ENCODE measurements around the gene SMAD9. TPM values are rescaled to one million over a fixed set of nuclear protein-coding genes. Genes with fewer than 3 reads are reported as not detected.

Gene SMAD9
- total and polyA plus RNA-seq, 2 experiments from 2014 or later, result 3.2 to 5.8 TPM

- Histone ChIP-seq H3K4me2 (no peak overlapping the region), H4K20me1 (ENCODE audit: insufficient read depth, poor library complexity, severe bottlenecking) (no peaks in the 10 kb centered on the region), H3K4me3 (no peak overlapping the region), H3K36me3 (replicated peaks; ENCODE audit: insufficient read depth, low read depth) (no peaks in the 10 kb centered on the region), H3K9me3 (ENCODE audit: low read depth) (no peaks in the 10 kb centered on the region), H3K27ac (no peak overlapping the region), H3K9me2 (replicated peaks; ENCODE audit: insufficient read depth) (no peaks in the 10 kb centered on the region), H3K4me1 (ENCODE audit: insufficient read depth) (no peaks in the 10 kb centered on the region), H2AFZ (no peak overlapping the region), H3K79me2 (peaks cover 53% of the 10 kb centered on the region), H3K27me3 (no peaks in the 10 kb centered on the region)
- TF ChIP-seq EZH2 (IDR thresholded peaks at IDR 0.05; ENCODE audit: borderline replicate concordance) (no peak), EZH2phosphoT487 (IDR thresholded peaks at IDR 0.05; ENCODE audit: low read depth, severe bottlenecking, unreplicated experiment) (no peak), CTCF (IDR thresholded peaks at IDR 0.05; ENCODE audit: poor library complexity) (no peak)
- DNase-seq (ENCODE audit: low spot score), result no peak
Measured at GRCh38 chr13:36912369-36912768, 7.7 kb downstream of the SMAD9 start.

DNA sequence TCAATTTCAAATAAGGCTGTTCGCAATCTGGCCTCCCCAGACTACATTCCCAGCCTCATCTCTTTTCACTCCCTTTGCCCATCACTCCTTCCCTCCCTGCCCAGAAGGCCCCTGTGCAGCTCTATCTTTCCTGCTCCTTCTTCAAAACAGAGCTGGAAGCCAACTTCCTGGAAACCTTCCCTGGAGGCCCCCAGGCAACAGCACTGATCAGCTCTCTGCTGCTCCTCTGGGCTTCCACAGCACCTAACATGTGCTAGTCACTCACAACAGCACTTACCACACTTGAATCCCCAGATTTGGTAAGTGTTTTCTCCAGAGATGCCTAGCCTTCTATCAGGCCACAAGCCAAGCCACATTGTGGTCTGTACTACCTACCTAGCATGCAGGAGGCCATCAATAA, 9.5 kb downstream of the SMAD9 start:
- Histone ChIP-seq H3K4me2 (no peak overlapping the region), H3K27me3 (no peaks in the 10 kb centered on the region), H3K36me3 (replicated peaks; ENCODE audit: insufficient read depth, low read depth) (no peaks in the 10 kb centered on the region), H3K9me2 (replicated peaks; ENCODE audit: insufficient read depth) (no peaks in the 10 kb centered on the region), H4K20me1 (ENCODE audit: insufficient read depth, poor library complexity, severe bottlenecking) (no peaks in the 10 kb centered on the region), H2AFZ (no peak overlapping the region), H3K79me2 (peaks cover 38% of the 10 kb centered on the region), H3K27ac (no peak overlapping the region), H3K4me1 (ENCODE audit: insufficient read depth) (no peaks in the 10 kb centered on the region), H3K9me3 (ENCODE audit: low read depth) (no peaks in the 10 kb centered on the region), H3K4me3 (no peak overlapping the region)
- no peak for TF ChIP-seq EZH2phosphoT487 (IDR thresholded peaks at IDR 0.05; ENCODE audit: low read depth, severe bottlenecking, unreplicated experiment)
- TF ChIP-seq EZH2 (IDR thresholded peaks at IDR 0.05; ENCODE audit: borderline replicate concordance), result no peak
- TF ChIP-seq CTCF (IDR thresholded peaks at IDR 0.05; ENCODE audit: poor library complexity), result no peak
- 95% methylated on average over 1 of the region's 1 CpG for WGBS (ENCODE audit: low lambda C conversion rate, missing lambda C conversion rate)
- no peak for DNase-seq (ENCODE audit: low spot score)

DNA sequence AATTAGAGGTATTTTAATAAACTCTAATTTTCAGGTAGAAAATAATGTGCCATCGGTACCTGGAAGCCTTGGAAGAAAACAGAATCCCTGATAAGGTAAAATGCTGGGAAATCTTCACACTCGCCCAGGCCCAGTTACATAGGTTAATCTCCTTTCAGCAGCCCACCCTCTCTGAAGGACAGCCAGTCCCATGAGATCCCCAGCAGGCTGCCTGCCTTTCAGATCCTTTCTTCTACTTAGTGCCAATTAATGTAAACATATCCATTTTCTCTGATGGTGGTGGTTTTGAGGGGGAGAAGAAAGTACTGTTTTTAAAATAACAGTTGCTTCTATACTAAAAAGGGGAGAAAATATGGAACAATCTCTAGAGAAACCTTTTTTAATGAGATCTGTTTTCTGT, 12.2 kb downstream of the SMAD9 start:
- Histone ChIP-seq H3K9me3 (ENCODE audit: low read depth) (no peaks in the 10 kb centered on the region), H3K36me3 (replicated peaks; ENCODE audit: insufficient read depth, low read depth) (no peaks in the 10 kb centered on the region), H4K20me1 (ENCODE audit: insufficient read depth, poor library complexity, severe bottlenecking) (no peaks in the 10 kb centered on the region), H3K4me3 (no peak overlapping the region), H3K27ac (no peak overlapping the region), H3K4me1 (ENCODE audit: insufficient read depth) (no peaks in the 10 kb centered on the region), H3K4me2 (no peak overlapping the region), H3K79me2 (peaks cover 17% of the 10 kb centered on the region), H3K27me3 (no peaks in the 10 kb centered on the region), H2AFZ (no peak overlapping the region), H3K9me2 (replicated peaks; ENCODE audit: insufficient read depth) (no peaks in the 10 kb centered on the region)
- DNase-seq (ENCODE audit: low spot score), result no peak
- 69% methylated on average over 2 of the region's 2 CpGs for WGBS (ENCODE audit: low lambda C conversion rate, missing lambda C conversion rate)
- TF ChIP-seq EZH2 (IDR thresholded peaks at IDR 0.05; ENCODE audit: borderline replicate concordance) (no peak), CTCF (IDR thresholded peaks at IDR 0.05; ENCODE audit: poor library complexity) (no peak), EZH2phosphoT487 (IDR thresholded peaks at IDR 0.05; ENCODE audit: low read depth, severe bottlenecking, unreplicated experiment) (no peak)

GRCh38 chr13:36907266-36907665, 12.8 kb downstream of the SMAD9 start:
- no peaks in the 10 kb centered on the region for H3K4me1 ChIP-seq (ENCODE audit: insufficient read depth)
- no peaks in the 10 kb centered on the region for H3K36me3 ChIP-seq (replicated peaks; ENCODE audit: insufficient read depth, low read depth)
- no peak for TF ChIP-seq CTCF (IDR thresholded peaks at IDR 0.05; ENCODE audit: poor library complexity)
- no peak overlapping the region for H3K4me3 ChIP-seq
- no peak overlapping the region for H3K4me2 ChIP-seq
- H4K20me1 ChIP-seq (ENCODE audit: insufficient read depth, poor library complexity, severe bottlenecking), result no peaks in the 10 kb centered on the region
- peaks cover 17% of the 10 kb centered on the region for H3K79me2 ChIP-seq
- no peak overlapping the region for H2AFZ ChIP-seq
- WGBS (ENCODE audit: low lambda C conversion rate, missing lambda C conversion rate), result 98% methylated on average over 4 of the region's 4 CpGs
- no peaks in the 10 kb centered on the region for H3K9me3 ChIP-seq (ENCODE audit: low read depth)
- H3K27ac ChIP-seq, result no peak overlapping the region
- DNase-seq (ENCODE audit: low spot score), result no peak
- no peaks in the 10 kb centered on the region for H3K27me3 ChIP-seq
- no peaks in the 10 kb centered on the region for H3K9me2 ChIP-seq (replicated peaks; ENCODE audit: insufficient read depth)
